Chondrocyte (in vitro differentiated cells): Measurements from ENCODE around the gene EVI2A. TPM values are rescaled to one million over a fixed set of nuclear protein-coding genes. Genes with fewer than 3 reads are reported as not detected.

Experiments
- DNase-seq: peaks from one replicate; pipeline ENCODE4 v3.0.0; 2021; ENCODE audit warnings: mixed read lengths, low spot score
- H3K27ac Mint-ChIP-seq: one replicate; pipeline ENCODE4 v1.8.0; 2021; ENCODE audit warnings: mild to moderate bottlenecking, moderate library complexity, mixed read lengths; ENCODE audit not compliant: unreplicated experiment
- H3K27me3 Mint-ChIP-seq: 2 replicates; pipeline ENCODE4 v1.8.0; 2021; ENCODE audit warnings: low read depth, mixed read lengths
- H3K36me3 Mint-ChIP-seq: 2 replicates; pipeline ENCODE4 v1.8.0; 2021; ENCODE audit warnings: low read depth, mixed read lengths
- H3K4me1 Mint-ChIP-seq: 2 replicates; pipeline ENCODE4 v1.8.0; 2021; ENCODE audit warnings: low read depth, mild to moderate bottlenecking, mixed read lengths
- H3K4me3 Mint-ChIP-seq: one replicate; pipeline ENCODE4 v1.8.0; 2021; ENCODE audit warnings: mild to moderate bottlenecking, moderate library complexity, mixed read lengths; ENCODE audit not compliant: unreplicated experiment
- H3K9me3 Mint-ChIP-seq: 2 replicates; pipeline ENCODE4 v1.8.0; 2021; ENCODE audit warnings: low read depth, mixed read lengths
- total RNA-seq: library from RNA; stranded (reverse); gene quantifications from 3 replicates; pipeline ENCODE4 v1.2.1, GENCODE V29; 2021
- TF ChIP-seq, protein P1 (sequence below): fragments of 200-600 bp; sonication (generic); IDR thresholded peaks from 2 replicates; pipeline ENCODE4 v1.5.0; 2021; ENCODE audit warnings: antibody characterized with exemption, mild to moderate bottlenecking, moderate library complexity

The EVI2A gene
- total RNA-seq, 1 donor from 2014 or later: 0.22 TPM

DNA sequence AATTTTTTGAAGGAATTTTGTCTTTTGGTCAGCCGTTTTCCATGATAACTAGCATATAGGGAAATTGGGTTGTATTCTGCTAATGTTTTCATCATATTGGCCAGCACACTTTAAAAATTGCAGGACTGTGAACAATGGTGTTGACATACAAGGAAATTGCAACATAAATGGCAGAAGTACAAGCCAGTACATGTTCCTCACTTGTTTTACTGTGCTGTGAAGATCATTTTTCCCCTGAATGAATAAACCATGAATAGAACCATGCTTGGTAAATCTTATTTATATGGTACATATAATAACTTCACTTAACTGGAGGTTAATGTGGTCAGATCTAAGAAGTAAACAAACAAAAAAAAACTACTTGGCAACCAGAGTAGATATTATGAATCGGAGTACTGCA, 47.2 kb downstream of the EVI2A start:
- peaks cover 25% of the 10 kb centered on the region for H3K36me3 Mint-ChIP-seq
- no peak for DNase-seq
- H3K9me3 Mint-ChIP-seq: no peaks in the 10 kb centered on the region
- H3K4me1 Mint-ChIP-seq: peaks cover 24% of the 10 kb centered on the region
- no peak overlapping the region for H3K4me3 Mint-ChIP-seq
- H3K27ac Mint-ChIP-seq: no peak overlapping the region
- H3K27me3 Mint-ChIP-seq: no peaks in the 10 kb centered on the region
- TF ChIP-seq, protein P1, sequence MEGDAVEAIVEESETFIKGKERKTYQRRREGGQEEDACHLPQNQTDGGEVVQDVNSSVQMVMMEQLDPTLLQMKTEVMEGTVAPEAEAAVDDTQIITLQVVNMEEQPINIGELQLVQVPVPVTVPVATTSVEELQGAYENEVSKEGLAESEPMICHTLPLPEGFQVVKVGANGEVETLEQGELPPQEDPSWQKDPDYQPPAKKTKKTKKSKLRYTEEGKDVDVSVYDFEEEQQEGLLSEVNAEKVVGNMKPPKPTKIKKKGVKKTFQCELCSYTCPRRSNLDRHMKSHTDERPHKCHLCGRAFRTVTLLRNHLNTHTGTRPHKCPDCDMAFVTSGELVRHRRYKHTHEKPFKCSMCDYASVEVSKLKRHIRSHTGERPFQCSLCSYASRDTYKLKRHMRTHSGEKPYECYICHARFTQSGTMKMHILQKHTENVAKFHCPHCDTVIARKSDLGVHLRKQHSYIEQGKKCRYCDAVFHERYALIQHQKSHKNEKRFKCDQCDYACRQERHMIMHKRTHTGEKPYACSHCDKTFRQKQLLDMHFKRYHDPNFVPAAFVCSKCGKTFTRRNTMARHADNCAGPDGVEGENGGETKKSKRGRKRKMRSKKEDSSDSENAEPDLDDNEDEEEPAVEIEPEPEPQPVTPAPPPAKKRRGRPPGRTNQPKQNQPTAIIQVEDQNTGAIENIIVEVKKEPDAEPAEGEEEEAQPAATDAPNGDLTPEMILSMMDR: no peak

DNA sequence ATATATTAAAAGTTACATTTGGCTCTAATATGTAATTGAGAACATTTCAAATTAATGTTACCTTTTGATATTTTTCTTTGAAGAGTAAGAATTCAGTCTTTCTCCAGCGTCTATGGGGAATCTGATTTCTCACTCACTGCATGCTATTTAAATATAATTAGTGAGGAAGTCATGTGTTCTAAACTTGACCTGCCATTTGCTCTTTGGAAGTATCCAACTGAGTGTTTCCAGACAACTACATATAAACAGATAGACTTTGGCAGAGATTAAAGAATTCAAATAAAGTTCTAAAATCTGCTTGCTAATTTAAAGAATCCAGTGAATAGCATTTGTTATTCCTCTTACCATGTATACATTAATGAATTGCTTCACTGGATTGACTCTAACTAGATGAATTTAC, 47.9 kb downstream of the EVI2A start:
- TF ChIP-seq, protein P1: no peak
- DNase-seq: no peak
- H3K4me3 Mint-ChIP-seq: no peak overlapping the region

DNA sequence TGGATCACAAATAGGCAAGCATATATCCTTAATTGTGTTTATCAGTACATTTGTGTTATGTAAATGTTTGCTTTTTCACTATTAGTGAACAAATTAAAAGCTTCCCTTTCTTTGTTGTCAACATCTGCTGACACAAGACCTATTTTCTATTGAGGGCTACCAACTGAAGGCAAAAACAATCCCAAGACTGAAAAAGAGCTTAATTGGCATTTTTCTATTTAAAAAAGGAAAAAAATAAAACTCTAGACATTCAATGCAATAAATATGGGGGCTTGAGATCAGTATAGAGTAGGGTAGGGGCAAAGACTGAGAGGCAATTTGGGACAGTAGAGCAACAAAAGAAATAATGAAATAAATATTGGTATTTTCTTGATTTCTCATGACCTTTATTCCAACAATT, 48.6 kb downstream of the EVI2A start:
- Mint-ChIP-seq H3K36me3 (peaks cover 22% of the 10 kb centered on the region), H3K27ac (no peak overlapping the region), H3K9me3 (no peaks in the 10 kb centered on the region), H3K27me3 (no peaks in the 10 kb centered on the region), H3K4me1 (peaks cover 37% of the 10 kb centered on the region), H3K4me3 (no peak overlapping the region)
- DNase-seq: no peak
- TF ChIP-seq, protein P1: no peak

More for the DNA sequence above, 47.9 kb downstream of the EVI2A start:
- Mint-ChIP-seq H3K9me3 (no peaks in the 10 kb centered on the region), H3K4me1 (peaks cover 30% of the 10 kb centered on the region), H3K27ac (no peak overlapping the region), H3K27me3 (no peaks in the 10 kb centered on the region), H3K36me3 (peaks cover 25% of the 10 kb centered on the region)

DNA sequence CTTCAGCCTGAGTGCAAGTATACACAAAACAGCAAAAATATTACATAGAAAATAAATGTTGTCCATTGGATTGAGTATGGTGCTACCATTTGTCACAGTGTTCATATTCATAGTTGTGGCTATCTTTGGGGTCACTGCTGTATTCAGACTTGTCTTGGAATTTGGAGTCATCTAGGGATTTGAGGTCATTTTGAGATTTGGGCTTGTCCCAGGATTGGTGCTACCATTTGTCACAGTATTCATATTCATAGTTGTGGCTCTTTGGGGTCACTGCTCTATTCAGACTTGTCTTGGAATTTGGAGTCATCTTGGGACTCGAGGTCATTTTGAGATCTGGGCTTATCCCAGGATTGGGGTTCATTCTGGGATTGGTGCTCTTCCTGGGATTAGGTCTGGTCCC, 49.2 kb downstream of the EVI2A start:
- Mint-ChIP-seq H3K27ac (no peak overlapping the region), H3K4me1 (peaks cover 40% of the 10 kb centered on the region), H3K36me3 (peaks cover 20% of the 10 kb centered on the region), H3K27me3 (no peaks in the 10 kb centered on the region), H3K9me3 (no peaks in the 10 kb centered on the region), H3K4me3 (no peak overlapping the region)
- no peak for DNase-seq
- TF ChIP-seq, protein P1: no peak

DNA sequence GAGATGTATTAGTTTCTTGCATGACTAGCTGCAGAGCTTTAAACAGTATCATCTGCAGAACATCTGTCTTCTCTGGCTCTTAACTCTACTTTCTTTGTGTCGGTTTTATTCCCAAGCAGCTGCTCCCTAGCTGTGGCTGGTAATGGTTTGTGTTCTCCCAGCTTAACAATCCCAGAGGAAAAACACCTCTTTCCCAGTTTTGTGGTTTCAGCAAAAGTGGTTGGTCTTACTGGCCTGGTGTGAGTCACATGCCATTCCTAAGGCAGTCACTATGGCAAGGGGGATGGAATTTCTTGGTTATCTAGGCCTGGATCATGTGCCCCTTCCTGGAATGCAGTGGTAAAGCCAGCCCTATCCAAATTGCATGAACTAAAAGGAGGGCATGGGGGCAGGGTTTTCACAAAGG, 51.8 kb downstream of the EVI2A start:
- no peaks in the 10 kb centered on the region for H3K9me3 Mint-ChIP-seq
- peaks cover 17% of the 10 kb centered on the region for H3K36me3 Mint-ChIP-seq
- H3K4me1 Mint-ChIP-seq: peaks cover 39% of the 10 kb centered on the region
- TF ChIP-seq, protein P1: peak; percentile 8
- DNase-seq: no peak
- no peak overlapping the region for H3K4me3 Mint-ChIP-seq
- H3K27ac Mint-ChIP-seq: peak overlapping the region; percentile 95
- no peaks in the 10 kb centered on the region for H3K27me3 Mint-ChIP-seq
